Dedifferentiated amniotic fluid mesenchymal stem cell (primary cell): ENCODE results near the gene KCNC1.

ENCODE experiments used
- DNase-seq: peaks from one replicate; pipeline ENCODE4 v3.0.0-alpha.2; 2016; ENCODE audit errors: extremely low spot score

The KCNC1 gene

DNA sequence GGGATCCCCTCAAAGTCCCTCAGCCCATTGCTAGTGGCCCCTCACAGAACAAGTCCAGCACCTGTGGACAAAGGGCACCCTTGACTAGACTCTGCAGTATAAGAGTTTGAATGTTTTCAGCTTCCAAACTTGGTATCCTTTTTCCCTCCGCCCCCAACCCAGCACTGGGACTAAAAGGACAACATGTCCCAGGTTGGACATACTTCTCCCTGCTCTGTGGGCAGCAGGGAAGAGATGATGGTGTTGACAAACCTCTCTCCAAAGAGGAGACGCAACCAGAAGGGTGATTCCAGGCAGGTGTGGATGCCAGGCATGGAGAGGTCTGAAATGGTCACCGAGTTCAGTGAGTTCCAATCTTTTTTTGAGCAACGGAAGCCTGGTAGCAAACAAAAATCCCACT is 19.7 kb upstream of the KCNC1 start:
- no peak for DNase-seq

DNA sequence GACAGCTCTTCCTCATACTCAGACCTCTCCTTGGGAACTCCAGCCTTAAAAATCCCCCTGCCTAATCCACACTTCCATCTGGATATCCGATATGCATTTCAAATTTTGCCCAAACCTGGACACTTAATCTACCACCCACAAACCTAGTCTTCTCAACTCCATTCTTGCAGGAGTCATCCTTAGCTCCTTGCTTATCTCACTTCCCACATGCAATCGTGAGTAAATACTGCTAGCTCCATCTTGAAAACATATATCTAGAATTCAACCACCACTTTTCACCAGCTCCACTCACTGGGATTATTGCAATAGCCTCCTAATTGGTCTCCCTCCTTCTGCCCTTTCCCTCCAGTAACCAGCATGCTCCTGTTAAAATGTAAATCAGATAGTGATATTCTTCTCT is 17.8 kb upstream of the KCNC1 start:
- DNase-seq, result no peak

DNA sequence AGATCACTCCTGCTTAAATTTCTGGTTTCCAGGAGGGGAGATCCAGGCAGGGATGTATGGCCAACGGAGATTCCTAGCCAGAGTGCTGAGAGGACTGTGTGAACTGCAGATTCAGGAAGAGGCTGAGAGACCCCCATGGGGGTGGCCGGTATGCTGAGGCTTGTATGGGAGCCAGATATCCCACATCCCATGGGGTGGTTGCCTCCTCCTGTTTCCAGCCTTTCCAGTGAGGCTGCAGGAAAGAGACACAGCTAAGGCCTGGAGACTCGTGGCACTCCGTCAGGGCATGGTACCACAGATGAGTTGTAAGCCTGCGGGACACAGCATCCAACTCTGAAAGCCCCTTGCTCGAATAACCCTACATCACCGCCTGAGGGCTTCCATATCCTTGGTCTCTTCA is 16.6 kb upstream of the KCNC1 start:
- no peak for DNase-seq

DNA sequence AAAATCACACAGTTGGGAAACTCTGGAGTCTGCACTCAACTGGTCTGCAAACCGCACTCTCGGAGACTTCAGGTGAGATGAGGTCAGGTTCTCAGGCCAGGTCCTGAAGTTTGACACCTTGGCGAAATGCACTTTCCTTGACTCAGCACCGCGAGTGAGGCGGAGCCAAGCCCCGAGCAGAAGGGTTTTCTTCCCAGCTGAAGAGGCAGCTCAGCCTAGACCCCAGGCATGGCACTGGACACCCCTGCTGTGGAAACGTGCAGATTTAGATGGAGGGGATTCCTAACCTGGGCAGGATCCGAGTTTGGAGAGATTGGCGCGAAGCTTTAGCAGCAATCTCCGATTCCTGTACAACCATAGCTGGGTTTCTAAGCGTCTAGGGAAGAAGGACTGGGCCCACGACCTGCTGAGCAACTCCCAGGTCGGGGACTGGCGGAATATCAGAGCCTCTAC is 16.0 kb upstream of the KCNC1 start:
- no peak for DNase-seq

DNA sequence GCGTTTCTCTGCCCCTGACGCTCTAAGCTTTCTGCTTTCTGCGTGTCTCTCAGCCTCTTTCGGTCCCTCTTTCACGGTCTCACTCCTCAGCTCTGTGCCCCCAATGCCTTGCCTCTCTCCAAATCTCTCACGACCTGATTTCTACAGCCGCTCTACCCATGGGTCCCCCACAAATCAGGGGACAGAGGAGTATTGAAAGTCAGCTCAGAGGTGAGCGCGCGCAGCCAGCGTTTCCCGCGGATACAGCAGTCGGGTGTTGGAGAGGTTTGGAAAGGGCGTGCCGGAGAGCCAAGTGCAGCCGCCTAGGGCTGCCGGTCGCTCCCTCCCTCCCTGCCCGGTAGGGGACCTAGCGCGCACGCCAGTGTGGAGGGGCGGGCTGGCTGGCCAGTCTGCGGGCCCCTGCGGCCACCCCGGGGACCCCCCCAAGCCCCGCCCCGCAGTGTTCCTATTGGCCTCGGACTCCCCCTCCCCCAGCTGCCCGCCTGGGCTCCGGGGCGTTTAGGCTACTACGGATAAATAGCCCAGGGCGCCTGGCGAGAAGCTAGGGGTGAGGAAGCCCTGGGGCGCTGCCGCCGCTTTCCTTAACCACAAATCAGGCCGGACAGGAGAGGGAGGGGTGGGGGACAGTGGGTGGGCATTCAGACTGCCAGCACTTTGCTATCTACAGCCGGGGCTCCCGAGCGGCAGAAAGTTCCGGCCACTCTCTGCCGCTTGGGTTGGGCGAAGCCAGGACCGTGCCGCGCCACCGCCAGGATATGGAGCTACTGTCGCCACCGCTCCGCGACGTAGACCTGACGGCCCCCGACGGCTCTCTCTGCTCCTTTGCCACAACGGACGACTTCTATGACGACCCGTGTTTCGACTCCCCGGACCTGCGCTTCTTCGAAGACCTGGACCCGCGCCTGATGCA is 15.3 kb upstream of the KCNC1 start, which contains the start of gene MYOD1:
Gene MYOD1 (plus strand): TSS at position 544 of the 910 bp plus-strand sequence. CDS start 212 bp downstream, at position 756.
- no peak for DNase-seq

DNA sequence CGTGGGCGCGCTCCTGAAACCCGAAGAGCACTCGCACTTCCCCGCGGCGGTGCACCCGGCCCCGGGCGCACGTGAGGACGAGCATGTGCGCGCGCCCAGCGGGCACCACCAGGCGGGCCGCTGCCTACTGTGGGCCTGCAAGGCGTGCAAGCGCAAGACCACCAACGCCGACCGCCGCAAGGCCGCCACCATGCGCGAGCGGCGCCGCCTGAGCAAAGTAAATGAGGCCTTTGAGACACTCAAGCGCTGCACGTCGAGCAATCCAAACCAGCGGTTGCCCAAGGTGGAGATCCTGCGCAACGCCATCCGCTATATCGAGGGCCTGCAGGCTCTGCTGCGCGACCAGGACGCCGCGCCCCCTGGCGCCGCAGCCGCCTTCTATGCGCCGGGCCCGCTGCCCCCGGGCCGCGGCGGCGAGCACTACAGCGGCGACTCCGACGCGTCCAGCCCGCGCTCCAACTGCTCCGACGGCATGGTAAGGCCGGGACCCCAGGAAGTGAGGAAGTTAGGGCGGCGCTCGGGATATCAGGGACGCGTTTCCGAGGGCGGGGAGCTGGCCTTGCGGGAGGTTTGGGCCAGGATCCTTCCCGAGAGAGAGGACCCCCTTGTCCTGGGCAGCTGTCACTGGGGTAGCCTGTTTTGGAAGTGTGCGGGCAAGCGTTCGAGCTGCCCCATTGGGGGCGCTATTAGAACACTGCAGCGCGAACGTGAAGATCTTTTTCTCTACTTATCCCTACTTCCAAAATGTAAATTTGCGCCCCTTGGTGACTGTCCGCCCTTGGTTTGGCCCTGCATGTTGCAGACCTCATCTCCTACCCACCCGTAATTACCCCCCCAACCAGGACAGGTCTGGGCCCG is 14.4 kb upstream of the KCNC1 start:
- no peak for DNase-seq

DNA sequence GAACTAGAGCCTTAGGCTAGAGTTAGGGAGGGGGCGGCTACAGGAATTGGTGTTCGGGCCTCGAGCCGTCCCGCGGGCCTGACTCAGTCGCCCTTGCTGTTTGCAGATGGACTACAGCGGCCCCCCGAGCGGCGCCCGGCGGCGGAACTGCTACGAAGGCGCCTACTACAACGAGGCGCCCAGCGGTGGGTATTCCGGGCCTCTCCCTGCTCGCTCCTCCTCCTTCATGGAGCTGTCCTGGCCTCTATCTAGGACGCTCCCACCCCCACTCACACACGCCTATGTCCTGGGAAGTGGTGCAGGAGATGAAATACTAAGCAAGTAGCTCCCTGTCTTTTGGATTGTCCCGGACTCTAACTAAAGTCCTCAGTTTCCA is 13.8 kb upstream of the KCNC1 start:
- no peak for DNase-seq

DNA sequence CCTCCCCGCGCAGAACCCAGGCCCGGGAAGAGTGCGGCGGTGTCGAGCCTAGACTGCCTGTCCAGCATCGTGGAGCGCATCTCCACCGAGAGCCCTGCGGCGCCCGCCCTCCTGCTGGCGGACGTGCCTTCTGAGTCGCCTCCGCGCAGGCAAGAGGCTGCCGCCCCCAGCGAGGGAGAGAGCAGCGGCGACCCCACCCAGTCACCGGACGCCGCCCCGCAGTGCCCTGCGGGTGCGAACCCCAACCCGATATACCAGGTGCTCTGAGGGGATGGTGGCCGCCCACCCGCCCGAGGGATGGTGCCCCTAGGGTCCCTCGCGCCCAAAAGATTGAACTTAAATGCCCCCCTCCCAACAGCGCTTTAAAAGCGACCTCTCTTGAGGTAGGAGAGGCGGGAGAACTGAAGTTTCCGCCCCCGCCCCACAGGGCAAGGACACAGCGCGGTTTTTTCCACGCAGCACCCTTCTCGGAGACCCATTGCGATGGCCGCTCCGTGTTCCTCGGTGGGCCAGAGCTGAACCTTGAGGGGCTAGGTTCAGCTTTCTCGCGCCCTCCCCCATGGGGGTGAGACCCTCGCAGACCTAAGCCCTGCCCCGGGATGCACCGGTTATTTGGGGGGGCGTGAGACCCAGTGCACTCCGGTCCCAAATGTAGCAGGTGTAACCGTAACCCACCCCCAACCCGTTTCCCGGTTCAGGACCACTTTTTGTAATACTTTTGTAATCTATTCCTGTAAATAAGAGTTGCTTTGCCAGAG is 13.2 kb upstream of the KCNC1 start:
- DNase-seq, result no peak

DNA sequence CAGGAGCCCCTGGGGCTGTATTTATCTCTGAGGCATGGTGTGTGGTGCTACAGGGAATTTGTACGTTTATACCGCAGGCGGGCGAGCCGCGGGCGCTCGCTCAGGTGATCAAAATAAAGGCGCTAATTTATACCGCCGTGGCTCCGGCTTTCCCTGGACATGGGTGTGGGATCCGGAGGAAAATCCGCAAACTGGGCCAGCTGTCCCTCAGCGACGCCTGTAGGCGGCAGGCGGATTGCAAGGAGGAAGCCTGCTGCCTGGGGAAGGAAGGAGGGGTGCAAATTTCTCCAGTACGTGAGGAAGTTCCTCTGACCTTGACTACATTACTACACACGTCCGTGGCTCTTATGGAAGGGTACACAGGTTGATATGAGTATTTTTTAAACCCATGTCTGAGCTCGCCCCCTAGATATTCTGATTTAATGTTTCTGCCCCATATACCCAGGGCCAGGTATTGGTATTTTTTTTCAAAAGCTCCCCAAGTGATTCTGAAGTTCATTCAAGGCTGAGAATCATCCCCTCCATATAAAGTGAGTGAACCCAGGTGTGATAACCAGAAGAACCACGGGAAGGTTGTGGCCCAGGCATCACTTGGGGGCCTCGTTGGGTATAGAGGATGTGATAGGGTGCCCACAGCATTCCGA is 12.5 kb upstream of the KCNC1 start:
- DNase-seq, result no peak

DNA sequence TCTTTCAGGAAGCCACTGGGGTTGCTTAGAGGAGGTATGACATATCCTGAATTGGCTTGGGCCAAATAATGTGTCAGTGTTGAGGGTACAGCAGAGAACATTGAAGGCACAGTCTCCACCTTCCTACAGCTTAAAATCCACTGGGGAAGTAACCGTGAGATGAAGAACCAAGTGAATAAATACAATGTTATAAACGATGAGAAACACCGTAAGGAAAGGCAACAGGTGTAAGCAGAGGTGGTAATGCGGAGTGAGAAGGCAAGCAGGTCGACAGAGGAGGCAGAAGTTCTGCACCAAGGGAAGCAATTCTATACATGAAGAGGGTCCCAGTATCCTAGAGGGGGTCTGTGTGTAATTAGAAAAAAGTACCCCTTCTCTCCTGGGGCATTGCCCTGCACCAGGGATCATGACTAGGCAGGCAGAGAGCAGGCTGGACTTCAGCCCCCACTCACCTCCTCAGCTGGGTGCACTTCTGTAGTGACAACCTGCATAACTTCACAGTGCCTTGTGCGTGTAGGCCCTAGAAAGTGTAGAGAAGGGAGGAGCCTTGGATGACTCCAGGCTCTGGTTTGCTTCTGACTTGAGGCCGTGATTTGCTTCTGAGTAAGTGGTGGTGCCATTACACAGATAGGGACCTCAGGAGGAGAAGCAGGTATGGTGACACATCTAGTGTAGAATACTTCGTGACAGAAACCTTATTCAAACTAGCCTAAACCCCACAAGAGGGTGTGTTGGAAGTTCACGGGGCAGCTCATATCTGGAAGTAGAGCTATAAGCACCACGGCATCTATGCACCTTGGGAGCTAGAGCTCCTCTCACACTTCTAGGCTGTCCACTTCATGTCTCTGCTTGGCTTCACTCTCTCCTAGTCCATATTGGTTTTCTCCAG is 10.3 kb upstream of the KCNC1 start:
- no peak for DNase-seq

DNA sequence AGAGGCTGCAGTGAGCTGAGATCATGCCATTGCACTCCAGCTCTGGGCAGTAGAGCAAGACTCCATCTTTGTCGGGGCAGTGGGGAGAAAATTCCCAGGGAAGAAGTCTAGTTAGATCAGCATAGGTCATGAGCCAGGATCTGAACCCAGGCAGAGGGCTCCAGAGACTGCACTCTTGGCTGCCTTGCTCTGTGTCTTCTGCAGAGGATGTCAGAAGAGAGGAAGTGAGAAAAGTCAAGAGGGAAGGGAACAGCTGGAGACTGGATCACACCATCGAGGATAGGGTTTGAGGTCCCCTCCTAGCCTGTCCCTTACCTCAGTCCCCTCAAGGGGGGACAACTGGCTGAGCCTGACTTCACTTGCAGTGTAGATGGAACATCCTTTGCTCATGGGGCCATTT is 9.4 kb upstream of the KCNC1 start:
- DNase-seq, result no peak

DNA sequence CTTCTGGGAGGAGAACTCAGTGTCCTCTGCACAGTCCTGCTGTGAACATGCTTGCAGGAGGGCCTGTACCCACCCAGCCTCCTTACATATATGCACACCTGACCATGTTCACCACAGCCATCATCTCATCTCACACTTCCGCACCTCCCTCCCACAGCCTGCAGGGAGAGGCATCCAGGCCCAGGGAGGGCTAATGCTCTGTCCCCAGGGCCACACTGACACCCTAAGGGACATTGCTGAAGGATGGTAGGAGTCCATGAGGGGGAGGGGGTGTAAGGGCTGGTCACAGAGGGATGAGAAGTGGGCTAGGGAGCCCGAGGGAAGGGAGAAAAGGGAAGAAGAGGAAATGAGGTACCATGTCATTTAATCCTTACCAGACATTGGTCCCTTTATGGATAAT is 4.4 kb upstream of the KCNC1 start:
- no peak for DNase-seq

DNA sequence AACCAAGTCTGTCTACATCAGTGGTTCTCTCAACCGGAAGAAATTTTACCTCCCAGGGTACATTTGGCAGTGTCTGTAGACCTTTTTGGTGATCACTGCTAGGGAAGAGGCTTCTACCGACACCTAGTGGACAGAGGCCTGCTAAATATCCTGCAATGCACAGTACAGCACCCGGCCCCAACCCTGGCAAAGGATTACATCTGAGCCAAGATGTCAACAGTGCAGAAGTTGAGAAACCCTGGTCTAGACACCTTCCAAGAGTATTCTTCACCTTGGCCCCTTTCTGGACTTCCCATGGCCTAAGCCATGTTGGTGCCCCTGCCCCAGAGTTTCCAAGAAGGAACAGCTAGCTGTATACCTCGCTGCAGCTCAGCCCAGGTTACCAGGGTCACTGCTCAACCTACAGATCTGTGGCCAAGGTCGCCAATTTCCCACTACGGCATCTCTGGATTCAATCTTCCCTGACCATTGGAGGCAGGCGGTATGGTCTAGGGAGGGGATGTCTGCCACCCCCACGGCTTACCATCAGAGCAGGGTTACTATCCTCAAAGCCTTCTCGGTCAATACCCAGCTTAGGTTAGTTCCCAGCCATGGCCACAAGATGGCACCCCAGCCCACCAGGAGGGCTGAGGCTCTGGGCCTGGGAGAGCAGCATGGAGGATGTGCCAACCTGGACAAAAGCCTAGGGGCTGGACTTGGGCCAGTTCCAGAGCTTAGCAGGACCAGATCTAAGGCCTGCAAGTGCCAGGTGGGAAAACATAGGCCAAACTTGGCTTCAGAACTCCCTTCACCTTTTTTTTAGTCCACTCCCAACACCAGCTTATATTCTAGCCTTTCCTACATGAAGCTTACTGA is 3.7 kb upstream of the KCNC1 start:
- DNase-seq, result peak; percentile 68

DNA sequence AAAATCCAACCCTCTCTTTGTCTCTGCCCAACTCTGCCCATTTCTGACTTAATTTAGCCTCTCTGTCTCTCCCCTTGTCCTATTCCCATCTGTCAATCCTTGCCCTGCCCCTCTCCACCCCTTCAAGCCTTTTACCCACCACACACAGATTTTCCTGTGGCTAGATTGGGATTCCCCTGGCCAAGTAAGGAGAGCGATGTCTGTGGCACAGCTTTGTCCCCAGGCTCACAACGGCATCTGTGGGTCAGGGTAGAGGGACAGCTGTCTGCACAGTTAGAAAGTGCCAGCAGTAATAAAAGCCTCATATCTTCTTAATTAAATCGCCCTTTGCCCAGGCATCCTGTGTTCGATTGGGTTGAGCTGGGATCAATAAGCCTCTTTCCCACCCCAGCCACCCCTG is 1.3 kb upstream of the KCNC1 start:
- DNase-seq, result no peak

DNA sequence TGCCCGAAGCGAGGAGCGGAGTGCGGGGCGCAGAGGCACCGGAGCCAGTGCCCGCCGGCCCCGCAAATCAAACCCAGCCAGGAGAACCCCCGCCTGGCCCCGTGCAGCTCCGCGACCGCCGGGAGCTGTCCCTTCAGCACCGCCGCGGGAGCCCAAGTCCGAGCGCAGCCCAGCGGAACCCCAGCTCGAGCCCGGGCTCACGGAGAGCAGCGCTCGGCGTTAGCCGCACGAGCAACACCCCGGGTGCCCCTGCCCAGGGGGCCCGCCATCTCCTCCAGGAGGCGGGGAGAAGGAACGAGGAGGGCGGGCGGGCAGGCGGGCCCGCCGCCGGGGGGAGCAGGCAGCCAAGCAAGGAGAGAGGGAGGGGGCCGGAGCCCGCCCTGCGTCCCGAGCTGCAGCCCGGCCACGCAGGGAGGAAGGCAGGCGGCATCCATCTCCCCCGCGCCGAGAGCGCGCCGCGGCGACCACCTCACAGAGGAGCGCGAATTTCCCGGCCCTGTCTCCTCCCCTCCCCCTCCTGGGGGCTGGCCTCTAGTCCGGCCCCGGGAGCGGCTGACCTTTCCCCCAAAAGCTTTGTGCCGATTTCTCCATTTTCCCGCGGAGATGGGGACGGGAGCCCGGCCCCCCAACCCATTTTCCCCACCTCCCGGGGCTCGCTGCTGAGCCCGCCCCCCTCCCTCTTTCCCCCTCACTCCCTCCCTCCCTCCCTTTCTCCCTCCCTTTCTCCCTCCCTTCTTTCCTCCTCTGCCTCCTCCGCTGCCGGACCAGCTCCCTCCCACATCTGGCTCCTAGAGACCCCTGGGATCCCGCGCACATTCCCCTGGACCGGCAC is 621 bp downstream of the KCNC1 start:
- peak; percentile 54 for DNase-seq

DNA sequence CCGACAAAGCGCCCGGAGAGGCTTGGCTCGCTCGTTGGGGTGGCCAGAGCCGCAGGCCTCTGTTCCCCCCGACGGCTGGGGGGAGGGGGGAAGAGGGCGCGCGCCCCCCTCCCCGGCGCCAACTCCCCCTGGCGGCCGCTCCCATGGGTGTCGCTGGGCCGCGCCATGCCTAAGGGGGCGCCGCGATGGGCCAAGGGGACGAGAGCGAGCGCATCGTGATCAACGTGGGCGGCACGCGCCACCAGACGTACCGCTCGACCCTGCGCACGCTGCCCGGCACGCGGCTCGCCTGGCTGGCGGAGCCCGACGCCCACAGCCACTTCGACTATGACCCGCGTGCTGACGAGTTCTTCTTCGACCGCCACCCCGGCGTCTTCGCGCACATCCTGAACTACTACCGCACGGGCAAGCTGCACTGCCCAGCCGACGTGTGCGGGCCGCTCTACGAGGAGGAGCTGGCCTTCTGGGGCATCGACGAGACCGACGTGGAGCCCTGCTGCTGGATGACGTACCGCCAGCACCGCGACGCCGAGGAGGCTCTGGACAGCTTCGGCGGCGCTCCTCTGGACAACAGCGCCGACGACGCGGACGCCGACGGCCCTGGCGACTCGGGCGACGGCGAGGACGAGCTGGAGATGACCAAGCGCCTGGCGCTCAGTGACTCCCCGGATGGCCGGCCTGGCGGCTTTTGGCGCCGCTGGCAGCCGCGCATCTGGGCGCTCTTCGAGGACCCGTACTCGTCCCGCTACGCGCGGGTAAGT is 1.4 kb downstream of the KCNC1 start:
- DNase-seq, result no peak

DNA sequence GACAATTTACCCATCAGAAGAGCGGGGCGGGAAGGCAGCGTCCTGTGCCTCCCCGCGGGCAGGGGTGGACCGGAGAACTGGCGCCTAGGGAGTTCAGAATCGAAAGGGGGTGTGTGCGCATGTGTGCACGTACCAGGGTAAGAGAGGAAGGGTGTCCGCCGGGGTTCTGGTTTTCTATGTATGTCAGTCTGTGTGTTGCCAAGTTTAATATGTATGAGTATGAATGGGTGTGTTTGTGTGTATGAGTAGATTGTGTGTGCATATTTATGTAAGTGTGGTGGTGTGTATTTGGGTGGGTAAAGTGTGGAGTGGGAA is 2.0 kb downstream of the KCNC1 start:
- DNase-seq, result no peak
